GM15510 (cell line): ENCODE measurements around the gene MEN1.

Source experiments
- POLR2A ChIP-seq: IDR thresholded peaks from 3 replicates; pipeline ENCODE4 v1.6.1; 2011; ENCODE audit warnings: borderline replicate concordance; ENCODE audit not compliant: insufficient read length; ENCODE audit errors: extremely low read depth

Gene MEN1

GRCh38 chr11:64839887-64840782, 29.8 kb upstream of the MEN1 start:
- TF ChIP-seq POLR2A: no peak

GRCh38 chr11:64839335-64839734, 29.0 kb upstream of the MEN1 start:
- TF ChIP-seq POLR2A: no peak

- no peak for TF ChIP-seq POLR2A
These were observed 28.4 kb upstream of the MEN1 start for GRCh38 chr11:64838600-64839334.

- TF ChIP-seq POLR2A: no peak
These were observed 27.6 kb upstream of the MEN1 start for GRCh38 chr11:64837887-64838351.

GRCh38 chr11:64836448-64837072, 26.2 kb upstream of the MEN1 start:
- no peak for TF ChIP-seq POLR2A

- TF ChIP-seq POLR2A: no peak
These were observed 25.5 kb upstream of the MEN1 start for GRCh38 chr11:64835616-64836447.

GRCh38 chr11:64834723-64835615, 24.6 kb upstream of the MEN1 start:
- no peak for TF ChIP-seq POLR2A

GRCh38 chr11:64834031-64834722, 23.8 kb upstream of the MEN1 start:
- no peak for TF ChIP-seq POLR2A

GRCh38 chr11:64833509-64833908, 23.2 kb upstream of the MEN1 start:
- TF ChIP-seq POLR2A: no peak

- TF ChIP-seq POLR2A: no peak
These were observed 22.8 kb upstream of the MEN1 start for GRCh38 chr11:64833198-64833502.

- TF ChIP-seq POLR2A: no peak
These were observed 22.3 kb upstream of the MEN1 start for GRCh38 chr11:64832467-64833197.

- TF ChIP-seq POLR2A: no peak
These were observed 21.1 kb upstream of the MEN1 start for GRCh38 chr11:64831411-64831891.

GRCh38 chr11:64829536-64830251, 19.3 kb upstream of the MEN1 start:
- no peak for TF ChIP-seq POLR2A
